ENCODE measurements around the gene EMC1. TPM values are rescaled to one million over a fixed set of nuclear protein-coding genes. Genes with fewer than 3 reads are reported as not detected.
A peak's percentile ranks its signal among the peaks of the same experiment; 100 is the strongest.
"Not testable (repeated sequence)": the region's sequence is repeated elsewhere in the genome, so short reads cannot be mapped to it uniquely, and the experiment has no call there.

The EMC1 gene
- total RNA-seq, 2 donors from 2014 or later: 59.0 to 67.5 TPM

DNA sequence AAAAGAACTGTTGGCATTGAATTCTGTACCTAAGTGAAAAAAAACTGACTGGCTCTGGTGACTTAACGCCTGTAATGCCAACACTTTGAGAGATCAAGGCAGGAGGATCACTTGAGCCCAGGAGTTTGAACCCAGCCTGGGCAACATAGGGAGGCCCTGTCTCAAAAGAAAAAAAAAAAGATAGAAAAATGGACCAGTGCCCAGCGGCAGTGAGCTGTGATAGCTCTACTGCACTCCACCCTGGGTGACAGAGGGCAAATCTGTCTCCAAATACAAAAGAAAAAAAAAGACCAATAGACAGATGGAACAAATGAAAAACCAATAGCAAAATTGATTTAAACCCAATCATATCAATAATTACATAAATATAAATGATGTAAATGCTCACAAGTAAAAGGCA is 37.9 kb upstream of the EMC1 start:
- Mint-ChIP-seq H3K27me3 (ENCODE audit: insufficient read depth) (peaks cover 40% of the 10 kb centered on the region), H3K4me3 (peak overlapping the region; percentile 40), H3K27ac (no peak overlapping the region), H3K36me3 (ENCODE audit: low read depth) (peaks cover 5% of the 10 kb centered on the region), H3K4me1 (peaks cover 6% of the 10 kb centered on the region), H3K9me3 (peaks cover 19% of the 10 kb centered on the region)
- Histone ChIP-seq H3K27me3 (ENCODE audit: control insufficient read depth, insufficient read depth, low read length, poor library complexity, severe bottlenecking) (peaks cover 28% of the 10 kb centered on the region), H3K9me3 (ENCODE audit: control insufficient read depth, low read length) (peaks cover 26% of the 10 kb centered on the region), H3K4me1 (ENCODE audit: control insufficient read depth, insufficient read depth, low read length) (no peaks in the 10 kb centered on the region), H3K27ac (ENCODE audit: low read depth, low read length) (no peak overlapping the region), H3K36me3 (ENCODE audit: control insufficient read depth, insufficient read depth, low read length) (no peaks in the 10 kb centered on the region), H3K9ac (ENCODE audit: extremely low read depth, low read length, poor library complexity, severe bottlenecking) (no peak overlapping the region), H3K4me3 (ENCODE audit: low read length) (peak overlapping the region; percentile 62)
- 44 to 76% methylated on average over 1 to 2 of the region's 2 CpGs for WGBS, 2 experiments (ENCODE audit: insufficient coverage in 1 of 2, insufficient read length in 1 of 2)
- TF ChIP-seq, protein P1, sequence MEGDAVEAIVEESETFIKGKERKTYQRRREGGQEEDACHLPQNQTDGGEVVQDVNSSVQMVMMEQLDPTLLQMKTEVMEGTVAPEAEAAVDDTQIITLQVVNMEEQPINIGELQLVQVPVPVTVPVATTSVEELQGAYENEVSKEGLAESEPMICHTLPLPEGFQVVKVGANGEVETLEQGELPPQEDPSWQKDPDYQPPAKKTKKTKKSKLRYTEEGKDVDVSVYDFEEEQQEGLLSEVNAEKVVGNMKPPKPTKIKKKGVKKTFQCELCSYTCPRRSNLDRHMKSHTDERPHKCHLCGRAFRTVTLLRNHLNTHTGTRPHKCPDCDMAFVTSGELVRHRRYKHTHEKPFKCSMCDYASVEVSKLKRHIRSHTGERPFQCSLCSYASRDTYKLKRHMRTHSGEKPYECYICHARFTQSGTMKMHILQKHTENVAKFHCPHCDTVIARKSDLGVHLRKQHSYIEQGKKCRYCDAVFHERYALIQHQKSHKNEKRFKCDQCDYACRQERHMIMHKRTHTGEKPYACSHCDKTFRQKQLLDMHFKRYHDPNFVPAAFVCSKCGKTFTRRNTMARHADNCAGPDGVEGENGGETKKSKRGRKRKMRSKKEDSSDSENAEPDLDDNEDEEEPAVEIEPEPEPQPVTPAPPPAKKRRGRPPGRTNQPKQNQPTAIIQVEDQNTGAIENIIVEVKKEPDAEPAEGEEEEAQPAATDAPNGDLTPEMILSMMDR (conservative IDR thresholded peaks at IDR 0.05): no peak
- DNase-seq: no peak

DNA sequence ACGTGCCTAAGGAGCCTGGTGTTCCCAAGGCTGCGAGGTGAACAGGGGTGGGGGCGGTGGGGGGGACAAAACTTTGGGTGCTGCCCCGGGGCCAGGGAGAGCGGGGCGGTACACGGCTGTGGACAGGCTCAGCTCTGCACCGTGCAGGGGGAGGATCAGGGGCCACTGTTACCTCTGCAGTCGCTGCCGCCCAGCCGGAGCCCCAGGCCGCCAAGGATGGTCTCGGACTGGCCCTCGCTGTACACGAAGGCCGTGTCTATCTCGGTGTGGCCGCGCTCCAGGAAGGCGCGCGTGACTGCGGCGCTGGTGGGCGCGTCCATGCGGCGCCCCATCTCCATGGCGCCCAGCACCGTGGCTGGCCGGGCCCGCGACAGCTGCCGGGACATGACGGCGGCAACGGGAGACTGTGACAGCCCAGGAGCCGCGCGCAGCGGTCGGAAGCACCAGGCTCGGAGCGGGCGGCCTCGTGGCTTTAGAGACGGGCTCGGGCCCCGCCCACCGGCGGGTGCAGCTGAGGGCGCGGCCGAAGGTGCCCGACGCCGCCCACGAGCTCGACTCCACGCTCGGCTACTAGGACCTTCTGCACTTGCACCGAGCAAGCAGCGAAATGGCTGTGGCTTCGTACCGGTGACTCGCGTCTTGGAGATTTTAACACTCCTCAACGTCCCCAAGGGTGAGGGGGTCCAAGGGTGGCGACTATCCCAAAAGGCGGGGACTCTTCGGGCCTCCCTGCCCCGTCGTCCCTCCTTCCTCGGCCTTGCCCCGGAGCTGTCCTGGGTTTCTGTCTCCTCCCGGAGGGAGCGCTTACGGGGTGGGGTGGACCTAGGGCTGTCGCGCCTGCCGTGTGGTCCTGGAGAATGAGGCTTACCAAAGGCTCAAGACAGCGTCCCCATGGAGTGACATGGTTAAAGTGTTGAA is 37.3 kb upstream of the EMC1 start, which contains the start of gene AKR7A3:
Gene AKR7A3 (minus strand): TSS at position 447 of the 918 bp plus-strand sequence. CDS start 61 bp downstream, at position 386.
- peaks cover 40% of the 10 kb centered on the region for H3K27me3 Mint-ChIP-seq (ENCODE audit: insufficient read depth)
- H3K9me3 Mint-ChIP-seq: peaks cover 13% of the 10 kb centered on the region
- 28 to 34% methylated on average over 40 to 61 of the region's 82 CpGs for WGBS, 2 experiments (ENCODE audit: insufficient coverage in 1 of 2, insufficient read length in 1 of 2)
- not testable (repeated sequence) for H3K27ac Mint-ChIP-seq; H3K36me3 ChIP-seq (ENCODE audit: control insufficient read depth, insufficient read depth, low read length); H3K4me1 Mint-ChIP-seq; H3K36me3 Mint-ChIP-seq (ENCODE audit: low read depth); H3K4me1 ChIP-seq (ENCODE audit: control insufficient read depth, insufficient read depth, low read length); H3K9ac ChIP-seq (ENCODE audit: extremely low read depth, low read length, poor library complexity, severe bottlenecking); H3K27ac ChIP-seq (ENCODE audit: low read depth, low read length)
- Histone ChIP-seq H3K4me3 (ENCODE audit: low read length) (peak within 1 kb of the TSS; percentile 62), H3K9me3 (ENCODE audit: control insufficient read depth, low read length) (peaks cover 20% of the 10 kb centered on the region), H3K27me3 (ENCODE audit: control insufficient read depth, insufficient read depth, low read length, poor library complexity, severe bottlenecking) (peaks cover 28% of the 10 kb centered on the region)
- DNase-seq: peak; percentile 82
- H3K4me3 Mint-ChIP-seq: peak within 1 kb of the TSS; percentile 40

DNA sequence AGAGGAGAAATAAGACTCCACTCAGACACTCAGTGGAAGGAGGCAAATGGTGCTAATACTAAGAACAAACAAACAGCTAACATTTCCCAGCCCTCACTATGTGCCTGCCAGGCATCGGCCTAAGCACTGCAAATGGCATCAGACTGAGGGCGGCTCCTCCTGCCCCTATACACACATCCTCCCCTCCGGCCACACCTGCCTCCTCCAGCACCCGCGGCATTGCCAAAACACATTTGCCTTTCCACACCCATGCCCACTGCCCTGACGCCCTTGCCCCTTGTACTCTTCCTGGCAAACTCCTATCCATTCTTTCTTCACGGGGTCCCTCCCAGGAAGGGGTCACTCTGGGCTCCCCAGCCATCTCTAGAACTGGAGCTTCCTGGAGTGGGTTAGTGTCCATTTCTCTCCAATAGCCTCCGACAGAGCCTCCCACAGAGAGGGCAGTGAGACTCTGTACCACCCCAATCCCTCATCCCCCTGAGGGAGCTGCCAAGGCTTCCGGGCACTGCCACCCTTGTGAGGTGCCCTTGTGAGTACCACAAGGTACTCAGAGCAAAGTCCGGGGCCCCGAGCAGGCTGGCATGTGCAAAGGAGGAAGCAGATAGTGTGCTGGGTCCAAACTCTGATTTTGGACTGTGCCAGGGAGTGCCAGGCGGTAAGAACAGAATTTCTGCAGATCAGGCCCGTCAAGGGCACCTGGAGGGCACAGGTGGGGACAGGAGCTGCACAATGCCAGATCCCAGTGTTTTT is 36.3 kb upstream of the EMC1 start:
- H3K36me3 Mint-ChIP-seq (ENCODE audit: low read depth): peaks cover 2% of the 10 kb centered on the region
- DNase-seq: no peak
- Histone ChIP-seq H3K4me1 (ENCODE audit: control insufficient read depth, insufficient read depth, low read length) (no peaks in the 10 kb centered on the region), H3K36me3 (ENCODE audit: control insufficient read depth, insufficient read depth, low read length) (no peaks in the 10 kb centered on the region), H3K4me3 (ENCODE audit: low read length) (no peak overlapping the region), H3K9ac (ENCODE audit: extremely low read depth, low read length, poor library complexity, severe bottlenecking) (no peak overlapping the region), H3K27me3 (ENCODE audit: control insufficient read depth, insufficient read depth, low read length, poor library complexity, severe bottlenecking) (peaks cover 28% of the 10 kb centered on the region), H3K27ac (ENCODE audit: low read depth, low read length) (no peak overlapping the region), H3K9me3 (ENCODE audit: control insufficient read depth, low read length) (peaks cover 11% of the 10 kb centered on the region)
- no peak overlapping the region for H3K27ac Mint-ChIP-seq
- TF ChIP-seq, protein P1 (conservative IDR thresholded peaks at IDR 0.05): no peak
- H3K27me3 Mint-ChIP-seq (ENCODE audit: insufficient read depth): peaks cover 40% of the 10 kb centered on the region
- peak overlapping the region; percentile 24 for H3K4me3 Mint-ChIP-seq
- H3K4me1 Mint-ChIP-seq: peaks cover 6% of the 10 kb centered on the region
- WGBS, 2 experiments (ENCODE audit: insufficient coverage in 1 of 2, insufficient read length in 1 of 2): 89 to 92% methylated on average over 10 to 13 of the region's 13 CpGs
- peaks cover 5% of the 10 kb centered on the region for H3K9me3 Mint-ChIP-seq

DNA sequence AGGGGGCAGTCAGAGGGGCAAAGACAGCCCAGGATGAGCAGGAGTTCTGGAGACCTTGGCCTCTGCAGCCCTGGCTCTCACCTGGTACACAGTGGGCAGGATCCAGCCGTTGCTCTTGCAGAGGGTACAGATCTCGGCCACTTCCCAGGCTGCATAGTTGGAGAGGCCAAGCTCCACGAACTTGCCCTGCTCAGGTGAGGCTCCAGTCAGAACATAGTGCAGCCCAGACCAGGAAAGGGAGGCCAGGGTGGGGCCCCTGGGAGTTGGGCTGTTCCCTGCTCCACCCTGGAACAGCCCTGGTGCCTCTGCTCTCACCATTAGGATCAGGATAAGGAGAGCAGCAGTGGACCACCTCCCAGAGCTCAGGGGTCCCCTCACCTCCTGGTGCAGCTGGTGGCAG is 34.5 kb upstream of the EMC1 start:
- H3K4me3 ChIP-seq (ENCODE audit: low read length); H3K9me3 Mint-ChIP-seq; DNase-seq; H3K9ac ChIP-seq (ENCODE audit: extremely low read depth, low read length, poor library complexity, severe bottlenecking); H3K4me1 Mint-ChIP-seq; H3K9me3 ChIP-seq (ENCODE audit: control insufficient read depth, low read length); H3K27ac ChIP-seq (ENCODE audit: low read depth, low read length); H3K36me3 Mint-ChIP-seq (ENCODE audit: low read depth); H3K27ac Mint-ChIP-seq; H3K4me3 Mint-ChIP-seq; H3K36me3 ChIP-seq (ENCODE audit: control insufficient read depth, insufficient read depth, low read length); H3K4me1 ChIP-seq (ENCODE audit: control insufficient read depth, insufficient read depth, low read length): not testable (repeated sequence)
- peaks cover 36% of the 10 kb centered on the region for H3K27me3 Mint-ChIP-seq (ENCODE audit: insufficient read depth)
- H3K27me3 ChIP-seq (ENCODE audit: control insufficient read depth, insufficient read depth, low read length, poor library complexity, severe bottlenecking): peaks cover 28% of the 10 kb centered on the region
- WGBS, 2 experiments (ENCODE audit: insufficient coverage in 1 of 2, insufficient read length in 1 of 2): 72 to 78% methylated on average over 3 of the region's 3 CpGs

DNA sequence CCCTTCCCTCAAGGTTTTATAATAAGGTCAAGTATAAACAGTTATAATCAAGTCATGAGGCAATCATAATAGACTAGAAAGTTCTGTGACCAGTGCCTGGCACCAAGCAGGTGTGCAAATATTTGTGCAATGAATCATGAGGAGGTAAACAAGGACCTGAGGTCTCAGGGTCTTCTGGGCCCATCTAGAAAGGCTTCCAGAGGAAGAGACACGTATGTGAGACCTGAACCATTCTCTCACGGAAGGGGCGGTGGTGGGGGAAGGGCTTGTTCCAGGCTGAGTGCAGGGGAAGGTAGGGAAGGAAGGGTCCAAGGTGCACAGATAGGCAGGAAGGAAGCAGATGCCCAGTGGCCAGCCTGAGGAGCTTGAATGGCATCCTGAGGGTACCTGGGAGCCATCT is 34.0 kb upstream of the EMC1 start:
- not testable (repeated sequence) for H3K9ac ChIP-seq (ENCODE audit: extremely low read depth, low read length, poor library complexity, severe bottlenecking); H3K36me3 Mint-ChIP-seq (ENCODE audit: low read depth); H3K4me1 ChIP-seq (ENCODE audit: control insufficient read depth, insufficient read depth, low read length); H3K4me3 ChIP-seq (ENCODE audit: low read length); H3K36me3 ChIP-seq (ENCODE audit: control insufficient read depth, insufficient read depth, low read length); H3K27ac Mint-ChIP-seq; H3K27ac ChIP-seq (ENCODE audit: low read depth, low read length); H3K4me3 Mint-ChIP-seq; DNase-seq; H3K9me3 Mint-ChIP-seq; H3K4me1 Mint-ChIP-seq; H3K9me3 ChIP-seq (ENCODE audit: control insufficient read depth, low read length)
- WGBS, 2 experiments (ENCODE audit: insufficient coverage in 1 of 2, insufficient read length in 1 of 2): 88% methylated on average over 3 of the region's 3 CpGs; no CpG with 5 or more reads in 1 of the 2 experiments
- H3K27me3 ChIP-seq (ENCODE audit: control insufficient read depth, insufficient read depth, low read length, poor library complexity, severe bottlenecking): peaks cover 26% of the 10 kb centered on the region
- H3K27me3 Mint-ChIP-seq (ENCODE audit: insufficient read depth): peaks cover 34% of the 10 kb centered on the region

Measured in endodermal cell (in vitro differentiated cells).